ENCODE measurements around the gene MTFP1. TPM values are rescaled to one million over a fixed set of nuclear protein-coding genes. Genes with fewer than 3 reads are reported as not detected.

The MTFP1 gene
- total and polyA plus RNA-seq, 2 of the 4 experiments (the other 2 are of a cell fraction) = 7.3 to 7.7 TPM

DNA sequence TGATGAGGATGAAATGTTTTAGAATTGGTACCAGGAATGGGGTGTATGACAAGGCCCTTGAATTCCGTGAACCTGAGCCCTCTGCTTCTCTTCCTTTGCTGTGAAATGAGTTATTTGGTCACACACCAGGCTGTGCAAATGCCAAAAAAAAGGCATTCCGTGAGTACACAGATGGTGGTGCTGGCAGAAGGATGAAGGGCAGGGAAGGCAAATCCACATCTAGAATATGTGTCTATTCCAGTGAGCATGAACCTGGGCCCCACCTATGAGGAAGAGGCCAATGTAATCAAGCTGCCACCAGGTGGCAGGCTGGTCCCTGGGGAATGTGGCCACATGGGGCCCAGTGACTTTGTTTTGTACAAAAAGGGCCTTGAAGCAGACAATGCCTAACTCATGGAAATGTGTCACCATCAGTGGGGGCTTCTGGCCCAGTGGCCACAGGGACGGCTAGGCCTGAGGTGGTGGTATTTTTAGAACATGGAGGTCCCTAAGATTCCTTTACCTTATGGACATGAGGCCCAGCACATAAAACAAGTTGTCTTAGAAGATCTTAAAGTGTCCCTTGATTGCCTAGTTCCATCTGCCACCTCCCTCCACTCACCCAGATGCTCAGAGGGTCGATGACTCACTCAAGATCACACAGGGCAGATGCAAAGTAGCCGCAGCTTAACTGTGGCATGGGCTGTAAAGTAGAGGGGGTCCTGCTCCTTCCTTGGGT lies 34.4 kb upstream of the MTFP1 start (continued):
- TF ChIP-seq, protein P1, sequence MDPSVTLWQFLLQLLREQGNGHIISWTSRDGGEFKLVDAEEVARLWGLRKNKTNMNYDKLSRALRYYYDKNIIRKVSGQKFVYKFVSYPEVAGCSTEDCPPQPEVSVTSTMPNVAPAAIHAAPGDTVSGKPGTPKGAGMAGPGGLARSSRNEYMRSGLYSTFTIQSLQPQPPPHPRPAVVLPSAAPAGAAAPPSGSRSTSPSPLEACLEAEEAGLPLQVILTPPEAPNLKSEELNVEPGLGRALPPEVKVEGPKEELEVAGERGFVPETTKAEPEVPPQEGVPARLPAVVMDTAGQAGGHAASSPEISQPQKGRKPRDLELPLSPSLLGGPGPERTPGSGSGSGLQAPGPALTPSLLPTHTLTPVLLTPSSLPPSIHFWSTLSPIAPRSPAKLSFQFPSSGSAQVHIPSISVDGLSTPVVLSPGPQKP (IDR thresholded peaks at IDR 0.05; ENCODE audit: borderline replicate concordance, low read depth, low read length) = no peak
- peak; percentile 69 for TF ChIP-seq MAZ (IDR thresholded peaks at IDR 0.05; ENCODE audit: borderline replicate concordance, low read depth, low read length)

DNA sequence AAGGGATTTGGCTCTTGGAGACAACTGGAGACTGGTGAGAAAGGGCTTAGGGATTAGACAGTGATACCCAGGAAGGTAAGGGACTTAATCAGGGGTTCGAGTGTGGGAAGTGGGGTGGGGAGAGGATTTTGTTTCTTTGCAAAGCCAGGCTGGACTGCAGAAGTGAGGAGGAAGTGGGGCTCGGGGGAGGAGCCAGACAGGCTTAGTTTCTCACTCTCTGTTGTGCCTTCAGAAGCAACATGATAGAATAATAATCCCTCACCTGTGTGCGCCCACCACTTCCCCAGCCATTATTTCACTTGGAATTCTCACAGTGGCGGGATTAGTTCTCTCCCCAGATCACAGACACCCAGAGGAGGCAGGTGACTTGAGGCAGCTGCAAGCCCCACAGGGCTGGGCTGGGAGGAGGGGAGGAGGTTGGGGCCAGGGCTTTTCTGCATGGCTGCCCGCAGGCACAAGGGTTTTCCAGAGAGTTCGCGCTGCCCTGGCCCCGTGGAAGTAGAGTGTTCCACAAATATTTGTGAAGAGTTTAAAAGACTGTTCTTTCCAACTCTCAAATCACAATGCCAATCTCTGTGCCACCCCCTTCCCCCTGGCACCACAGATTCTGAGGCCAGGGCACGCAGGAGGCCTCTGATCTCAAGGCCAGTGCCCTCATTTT lies 32.8 kb upstream of the MTFP1 start:
- Histone ChIP-seq H4K91ac (ENCODE audit: insufficient read depth, low read depth, low read length) (no peak overlapping the region), H3K56ac (ENCODE audit: extremely low read depth, insufficient read depth, low read length) (no peak overlapping the region), H2AFZ (replicated peaks; ENCODE audit: low read length, poor library complexity) (peak overlapping the region; percentile 66), H2BK120ac (ENCODE audit: low read depth, low read length) (no peak overlapping the region), H3K4me1 (ENCODE audit: control insufficient read depth, insufficient read depth, low read length) (peaks cover 8% of the 10 kb centered on the region), H3K18ac (ENCODE audit: low read depth, low read length) (no peak overlapping the region; the same call in 1 of the 2 replicates), H4K20me1 (ENCODE audit: insufficient read depth, low read length) (peaks cover 4% of the 10 kb centered on the region), H3K9me3 (ENCODE audit: control insufficient read depth, insufficient read depth, low read length) (no peaks in the 10 kb centered on the region), H3K9me1 (ENCODE audit: insufficient read depth, low read length) (peaks cover 8% of the 10 kb centered on the region), H3K23ac (ENCODE audit: low read depth, low read length) (no peak overlapping the region), H3K27me3 (ENCODE audit: control insufficient read depth, insufficient read depth, low read length) (no peaks in the 10 kb centered on the region), H3K4me3 (ENCODE audit: insufficient read depth, low read depth, low read length) (no peak overlapping the region), H4K5ac (ENCODE audit: low read depth, low read length) (peak overlapping the region; percentile 4; the same call in 1 of the 2 replicates), H4K8ac (ENCODE audit: low read depth in 2 of 2, low read length in 2 of 2) (peak overlapping the region in 1 of 2 experiments; percentile 16; a peak in 1 of 4 replicates), H3K4ac (ENCODE audit: low read depth, low read length) (no peak overlapping the region; the same call in 1 of the 2 replicates), H2BK15ac (ENCODE audit: low read depth, low read length) (no peak overlapping the region), H3K14ac (replicated peaks; ENCODE audit: low read depth, low read length) (no peak overlapping the region), H3K79me1 (ENCODE audit: low read depth in 1 of 2, low read length in 2 of 2) (peaks cover 4 to 12% of the 10 kb centered on the region in 2 experiments), H3K27ac (ENCODE audit: insufficient read depth, low read length) (no peak overlapping the region), H2BK5ac (ENCODE audit: low read depth, low read length, poor library complexity, severe bottlenecking) (no peak overlapping the region), H3K4me2 (ENCODE audit: low read depth, low read length) (no peak overlapping the region), H2BK20ac (ENCODE audit: low read depth, low read length) (no peak overlapping the region), H2AK5ac (ENCODE audit: low read depth, low read length) (no peak overlapping the region), H2AK9ac (replicated peaks; ENCODE audit: low read depth, low read length, poor library complexity) (peak overlapping the region; percentile 1), H3K36me3 (ENCODE audit: control insufficient read depth, insufficient read depth, low read length) (no peaks in the 10 kb centered on the region), H3K9ac (ENCODE audit: low read depth, low read length) (no peak overlapping the region)
- no peak for DNase-seq
- POLR2A ChIA-PET (ENCODE audit: unreplicated experiment) = no interaction called here
- in situ Hi-C loops (cut with MboI; ENCODE audit: low sequenced_read_pairs) = loop anchor here (10.0 kb wide), 2 partner anchors 92 to 288 kb away; no protein-coding TSS in a partner anchor
- intact Hi-C loops (cut with micrococcal nuclease) = no loop called here
- no TSS peak for BruUV-seq (replicated peaks)
- no peak for ATAC-seq (ENCODE audit: low read depth)
- dilution Hi-C loops (cut with HindIII; ENCODE audit: low sequenced_read_pairs, unreplicated experiment) = no loop called here
- no CpG with 5 or more reads among the region's 9 CpGs for WGBS, 2 experiments (ENCODE audit: extremely low coverage in 2 of 2, insufficient read length in 1 of 2)
- CTCF ChIA-PET = no interaction called here
- TF ChIP-seq CEBPB (IDR thresholded peaks at IDR 0.05; ENCODE audit: low read depth, low read length) (no peak), FOS (IDR thresholded peaks at IDR 0.05; ENCODE audit: low read depth, low read length) (no peak), MXI1 (IDR thresholded peaks at IDR 0.05; ENCODE audit: borderline replicate concordance, low read depth, low read length) (no peak), NFE2L2 (IDR thresholded peaks at IDR 0.05; ENCODE audit: low read depth, low read length) (no peak), MAFK (IDR thresholded peaks at IDR 0.05; ENCODE audit: low read depth, low read length) (no peak), RFX5 (IDR thresholded peaks at IDR 0.05; ENCODE audit: low read depth, low read length) (no peak), CHD1 (IDR thresholded peaks at IDR 0.05; ENCODE audit: low read depth, low read length) (no peak), POLR2A (IDR thresholded peaks at IDR 0.05; ENCODE audit: low read depth, low read length) (no peak), MAZ (IDR thresholded peaks at IDR 0.05; ENCODE audit: borderline replicate concordance, low read depth, low read length) (no peak), SMC3 (IDR thresholded peaks at IDR 0.05; ENCODE audit: low read depth, low read length) (no peak), BHLHE40 (IDR thresholded peaks at IDR 0.05; ENCODE audit: low read depth, low read length) (no peak)
- TF ChIP-seq, protein P2, sequence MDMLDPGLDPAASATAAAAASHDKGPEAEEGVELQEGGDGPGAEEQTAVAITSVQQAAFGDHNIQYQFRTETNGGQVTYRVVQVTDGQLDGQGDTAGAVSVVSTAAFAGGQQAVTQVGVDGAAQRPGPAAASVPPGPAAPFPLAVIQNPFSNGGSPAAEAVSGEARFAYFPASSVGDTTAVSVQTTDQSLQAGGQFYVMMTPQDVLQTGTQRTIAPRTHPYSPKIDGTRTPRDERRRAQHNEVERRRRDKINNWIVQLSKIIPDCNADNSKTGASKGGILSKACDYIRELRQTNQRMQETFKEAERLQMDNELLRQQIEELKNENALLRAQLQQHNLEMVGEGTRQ (IDR thresholded peaks at IDR 0.05; ENCODE audit: low read depth, low read length) = no peak
